ENCODE results near the gene SESTD1.

- TF ChIP-seq CTCF (IDR thresholded peaks at IDR 0.05; ENCODE audit: insufficient read depth, low read length) (no peak), POLR2AphosphoS5 (IDR thresholded peaks at IDR 0.05; ENCODE audit: low read depth) (no peak)
These were observed 141.4 kb downstream of the SESTD1 start for GRCh38 chr2:179123272-179123662.

Data from HL-60 (cell line).